Astrocyte (in vitro differentiated cells and primary cell): ENCODE data around the gene EXOC6B. TPM values are rescaled to one million over a fixed set of nuclear protein-coding genes. Genes with fewer than 3 reads are reported as not detected.

Experiments used
- DNase-seq: peaks from one replicate; pipeline ENCODE4 v3.0.0-alpha.2; 2010; ENCODE audit warnings: low read depth
- FAIRE-seq: peaks from 2 replicates; lab custom pipeline; 2011; peaks lifted over from hg19 to GRCh38; lab: Jason Lieb, UNC
- H2AFZ ChIP-seq: 2 replicates; pipeline ENCODE4 v1.6.0; 2012; ENCODE audit warnings: low read depth, low read length, inconsistent platforms
- H3K27ac ChIP-seq: 2 replicates; pipeline ENCODE4 v1.5.1; 2011; ENCODE audit warnings: low read depth, low read length, inconsistent platforms
- H3K27me3 ChIP-seq: 2 replicates; pipeline ENCODE4 v1.6.0; 2011; ENCODE audit warnings: low read length, inconsistent platforms; ENCODE audit not compliant: insufficient read depth
- H3K36me3 ChIP-seq: 2 replicates; pipeline ENCODE4 v1.5.1; 2011; ENCODE audit warnings: low read length, inconsistent platforms; ENCODE audit not compliant: insufficient read depth
- H3K4me1 ChIP-seq: 2 replicates; pipeline ENCODE4 v1.5.1; 2011; ENCODE audit warnings: low read length, inconsistent platforms; ENCODE audit not compliant: insufficient read depth
- H3K4me2 ChIP-seq: 2 replicates; pipeline ENCODE4 v1.6.0; 2012; ENCODE audit warnings: low read length, inconsistent platforms
- H3K4me3 ChIP-seq: 2 replicates; pipeline ENCODE4 v1.5.1; 2011; ENCODE audit warnings: low read depth, mild to moderate bottlenecking, low read length, inconsistent platforms; ENCODE audit not compliant: insufficient read depth
- H3K79me2 ChIP-seq: 2 replicates; pipeline ENCODE4 v1.6.0; 2012; ENCODE audit warnings: mild to moderate bottlenecking, low read length, inconsistent platforms; ENCODE audit not compliant: insufficient read depth
- H3K9ac ChIP-seq: 2 replicates; pipeline ENCODE4 v1.6.0; 2012; ENCODE audit warnings: mild to moderate bottlenecking, low read length, inconsistent platforms
- H3K9me3 ChIP-seq: 2 replicates; pipeline ENCODE4 v1.5.1; 2012; ENCODE audit warnings: low read depth, mild to moderate bottlenecking, low read length, inconsistent platforms; ENCODE audit not compliant: insufficient read depth
- H4K20me1 ChIP-seq: 2 replicates; pipeline ENCODE4 v1.6.0; 2012; ENCODE audit warnings: low read length, inconsistent platforms; ENCODE audit not compliant: insufficient read depth
- H3K27ac Mint-ChIP-seq: one replicate; pipeline ENCODE4 v1.8.0; 2021; ENCODE audit warnings: mild to moderate bottlenecking, mixed read lengths; ENCODE audit not compliant: unreplicated experiment
- H3K27me3 Mint-ChIP-seq: one replicate; pipeline ENCODE4 v1.8.0; 2021; ENCODE audit warnings: low read depth, mixed read lengths; ENCODE audit not compliant: unreplicated experiment
- H3K36me3 Mint-ChIP-seq: one replicate; pipeline ENCODE4 v1.8.0; 2021; ENCODE audit warnings: low read depth, mixed read lengths; ENCODE audit not compliant: unreplicated experiment
- H3K4me1 Mint-ChIP-seq: one replicate; pipeline ENCODE4 v1.8.0; 2021; ENCODE audit warnings: low read depth, mixed read lengths; ENCODE audit not compliant: unreplicated experiment
- H3K4me3 Mint-ChIP-seq: one replicate; pipeline ENCODE4 v1.8.0; 2021; ENCODE audit warnings: mild to moderate bottlenecking, moderate library complexity, mixed read lengths; ENCODE audit not compliant: unreplicated experiment
- H3K9me3 Mint-ChIP-seq: one replicate; pipeline ENCODE4 v1.8.0; 2021; ENCODE audit warnings: mild to moderate bottlenecking, mixed read lengths; ENCODE audit not compliant: unreplicated experiment
- EZH2 ChIP-seq: IDR thresholded peaks from 2 replicates; pipeline ENCODE4 v1.6.1; 2012; ENCODE audit warnings: mild to moderate bottlenecking, low read length, inconsistent platforms; ENCODE audit not compliant: insufficient read depth
- total RNA-seq: library from RNA; stranded (reverse); gene quantifications from 2 replicates; pipeline ENCODE4 v1.2.1, GENCODE V29; 2021
- TF ChIP-seq, protein P1 (sequence below): IDR thresholded peaks from 2 replicates; pipeline ENCODE4 v1.5.1; 2011; ENCODE audit warnings: low read depth, mild to moderate bottlenecking, inconsistent platforms, low read length, moderate library complexity; ENCODE audit not compliant: insufficient read depth

Gene EXOC6B
- total RNA-seq, 1 donor from 2014 or later = 31.8 TPM

DNA sequence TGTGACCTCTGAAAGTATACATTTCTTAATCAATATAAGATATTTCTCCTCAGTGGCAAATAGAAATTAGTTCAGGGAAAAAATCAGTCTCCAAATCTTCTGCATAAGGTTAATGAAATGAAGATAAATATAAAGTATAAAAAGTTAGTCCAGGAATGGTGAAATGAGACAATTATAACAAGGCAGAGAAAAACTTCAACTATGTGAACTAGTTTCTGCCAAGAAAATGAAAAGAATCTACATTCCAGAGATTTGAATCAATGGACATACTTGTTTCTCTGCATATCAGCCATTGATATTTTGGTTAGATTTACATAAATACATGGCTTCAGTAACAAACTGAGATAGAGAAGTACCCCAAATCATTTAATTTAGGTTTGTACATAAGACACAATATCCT is 249.0 kb downstream of the EXOC6B start:
- Mint-ChIP-seq H3K4me3 (no peak overlapping the region), H3K27me3 (no peaks in the 10 kb centered on the region), H3K9me3 (no peaks in the 10 kb centered on the region), H3K4me1 (peaks cover 31% of the 10 kb centered on the region), H3K27ac (no peak overlapping the region), H3K36me3 (no peaks in the 10 kb centered on the region)
- H3K9me3 ChIP-seq = no peaks in the 10 kb centered on the region
- H4K20me1 ChIP-seq = no peaks in the 10 kb centered on the region
- H3K9ac ChIP-seq = peak overlapping the region; percentile 20
- H3K4me2 ChIP-seq = peak overlapping the region; percentile 29
- peaks cover 13% of the 10 kb centered on the region for H3K4me1 ChIP-seq
- H3K27me3 ChIP-seq = no peaks in the 10 kb centered on the region
- peak; percentile 61 for DNase-seq
- no peaks in the 10 kb centered on the region for H3K36me3 ChIP-seq
- no peaks in the 10 kb centered on the region for H3K79me2 ChIP-seq
- peak overlapping the region; percentile 53 for H3K27ac ChIP-seq
- H3K4me3 ChIP-seq = no peak overlapping the region
- TF ChIP-seq, protein P1, sequence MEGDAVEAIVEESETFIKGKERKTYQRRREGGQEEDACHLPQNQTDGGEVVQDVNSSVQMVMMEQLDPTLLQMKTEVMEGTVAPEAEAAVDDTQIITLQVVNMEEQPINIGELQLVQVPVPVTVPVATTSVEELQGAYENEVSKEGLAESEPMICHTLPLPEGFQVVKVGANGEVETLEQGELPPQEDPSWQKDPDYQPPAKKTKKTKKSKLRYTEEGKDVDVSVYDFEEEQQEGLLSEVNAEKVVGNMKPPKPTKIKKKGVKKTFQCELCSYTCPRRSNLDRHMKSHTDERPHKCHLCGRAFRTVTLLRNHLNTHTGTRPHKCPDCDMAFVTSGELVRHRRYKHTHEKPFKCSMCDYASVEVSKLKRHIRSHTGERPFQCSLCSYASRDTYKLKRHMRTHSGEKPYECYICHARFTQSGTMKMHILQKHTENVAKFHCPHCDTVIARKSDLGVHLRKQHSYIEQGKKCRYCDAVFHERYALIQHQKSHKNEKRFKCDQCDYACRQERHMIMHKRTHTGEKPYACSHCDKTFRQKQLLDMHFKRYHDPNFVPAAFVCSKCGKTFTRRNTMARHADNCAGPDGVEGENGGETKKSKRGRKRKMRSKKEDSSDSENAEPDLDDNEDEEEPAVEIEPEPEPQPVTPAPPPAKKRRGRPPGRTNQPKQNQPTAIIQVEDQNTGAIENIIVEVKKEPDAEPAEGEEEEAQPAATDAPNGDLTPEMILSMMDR = no peak
- no peak for TF ChIP-seq EZH2
- FAIRE-seq = peak; percentile 88
- no peak overlapping the region for H2AFZ ChIP-seq

- DNase-seq = peak; percentile 8
- Histone ChIP-seq H3K27me3 (no peaks in the 10 kb centered on the region), H4K20me1 (no peaks in the 10 kb centered on the region), H3K79me2 (no peaks in the 10 kb centered on the region), H3K36me3 (no peaks in the 10 kb centered on the region), H2AFZ (no peak overlapping the region), H3K4me2 (peak overlapping the region; percentile 29), H3K4me3 (no peak overlapping the region), H3K9ac (peak overlapping the region; percentile 20), H3K27ac (peak overlapping the region; percentile 53), H3K9me3 (no peaks in the 10 kb centered on the region), H3K4me1 (peaks cover 13% of the 10 kb centered on the region)
- Mint-ChIP-seq H3K36me3 (no peaks in the 10 kb centered on the region), H3K27ac (peak overlapping the region; percentile 6), H3K27me3 (no peaks in the 10 kb centered on the region), H3K9me3 (no peaks in the 10 kb centered on the region), H3K4me3 (no peak overlapping the region), H3K4me1 (peaks cover 31% of the 10 kb centered on the region)
- no peak for FAIRE-seq
- no peak for TF ChIP-seq EZH2
- TF ChIP-seq, protein P1 = no peak
These were observed 249.4 kb downstream of the EXOC6B start for GRCh38 chr2:72576459-72576858.

- DNase-seq = no peak
- Histone ChIP-seq H3K4me1 (peaks cover 13% of the 10 kb centered on the region), H3K27ac (no peak overlapping the region), H4K20me1 (no peaks in the 10 kb centered on the region), H3K4me2 (no peak overlapping the region), H3K27me3 (no peaks in the 10 kb centered on the region), H2AFZ (no peak overlapping the region), H3K9ac (no peak overlapping the region), H3K79me2 (no peaks in the 10 kb centered on the region), H3K4me3 (no peak overlapping the region), H3K36me3 (no peaks in the 10 kb centered on the region), H3K9me3 (no peaks in the 10 kb centered on the region)
- TF ChIP-seq, protein P1 = no peak
- TF ChIP-seq EZH2 = no peak
- peaks cover under 1% of the 10 kb centered on the region for H3K36me3 Mint-ChIP-seq
- peaks cover 32% of the 10 kb centered on the region for H3K4me1 Mint-ChIP-seq
- no peak overlapping the region for H3K27ac Mint-ChIP-seq
- H3K27me3 Mint-ChIP-seq = no peaks in the 10 kb centered on the region
- H3K9me3 Mint-ChIP-seq = no peaks in the 10 kb centered on the region
- no peak overlapping the region for H3K4me3 Mint-ChIP-seq
- no peak for FAIRE-seq
These were observed 250.9 kb downstream of the EXOC6B start for GRCh38 chr2:72574886-72575285.
